ENCODE measurements around the gene ARPC5.

ARPC5 gene

GRCh38 chr1:183612407-183612806 lies 23.2 kb downstream of the ARPC5 start:
- in situ Hi-C loops (cut with MboI; ENCODE audit: low sequenced_read_pairs), result no loop called here

- in situ Hi-C loops (cut with MboI; ENCODE audit: low sequenced_read_pairs), result no loop called here
These were observed 24.6 kb downstream of the ARPC5 start for GRCh38 chr1:183611021-183611420.

GRCh38 chr1:183609759-183610452 lies 25.7 kb downstream of the ARPC5 start:
- in situ Hi-C loops (cut with MboI; ENCODE audit: low sequenced_read_pairs), result no loop called here

- in situ Hi-C loops (cut with MboI; ENCODE audit: low sequenced_read_pairs), result no loop called here
These were observed 26.3 kb downstream of the ARPC5 start for GRCh38 chr1:183609313-183609712.

GRCh38 chr1:183607322-183607980 lies 28.1 kb downstream of the ARPC5 start:
- in situ Hi-C loops (cut with MboI; ENCODE audit: low sequenced_read_pairs), result no loop called here

GRCh38 chr1:183605904-183606303 lies 29.7 kb downstream of the ARPC5 start:
- in situ Hi-C loops (cut with MboI; ENCODE audit: low sequenced_read_pairs), result no loop called here

- in situ Hi-C loops (cut with MboI; ENCODE audit: low sequenced_read_pairs), result no loop called here
These were observed 30.8 kb downstream of the ARPC5 start for GRCh38 chr1:183604815-183605214.

DNA sequence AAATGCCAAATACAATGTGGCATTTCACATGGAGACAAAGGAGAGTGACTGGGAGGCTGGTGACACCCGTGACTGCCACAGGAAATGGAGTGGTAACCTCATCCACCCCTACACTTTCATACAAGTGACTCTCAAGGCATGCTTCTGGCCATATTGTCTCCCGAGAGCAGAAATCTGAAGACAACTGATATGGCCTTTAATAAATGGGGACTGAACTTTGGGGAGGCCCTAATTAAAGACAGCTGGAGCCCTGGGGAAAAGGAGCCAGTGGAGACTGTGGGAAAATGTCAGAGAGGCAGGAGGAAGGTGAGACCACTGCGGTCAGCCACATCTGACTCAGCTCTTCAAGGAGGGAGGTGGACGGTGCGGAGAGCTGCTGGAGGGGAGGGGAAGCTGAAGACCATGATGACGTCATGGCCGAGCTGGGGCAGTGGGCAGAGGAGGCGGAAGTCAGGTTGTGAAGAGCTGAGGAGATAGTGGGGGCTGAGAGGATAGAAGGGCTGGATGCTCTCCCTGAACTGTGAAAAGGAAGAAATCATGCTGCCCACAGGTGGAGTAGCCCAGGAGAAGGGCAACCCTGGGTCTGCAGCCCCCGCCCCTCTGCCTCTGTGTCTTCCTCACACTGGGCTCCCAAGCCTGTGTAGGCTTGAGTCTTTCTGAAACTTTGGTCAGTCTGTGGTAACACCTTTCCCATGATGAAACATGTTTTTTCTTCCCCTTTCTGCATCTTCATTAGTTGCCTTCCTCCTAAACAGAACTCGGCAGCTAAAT lies 31.4 kb downstream of the ARPC5 start:
- in situ Hi-C loops (cut with MboI; ENCODE audit: low sequenced_read_pairs), result no loop called here

- in situ Hi-C loops (cut with MboI; ENCODE audit: low sequenced_read_pairs), result no loop called here
These were observed 33.1 kb downstream of the ARPC5 start for GRCh38 chr1:183602510-183602909.

GRCh38 chr1:183600634-183601033 lies 34.9 kb downstream of the ARPC5 start:
- in situ Hi-C loops (cut with MboI; ENCODE audit: low sequenced_read_pairs), result no loop called here

DNA sequence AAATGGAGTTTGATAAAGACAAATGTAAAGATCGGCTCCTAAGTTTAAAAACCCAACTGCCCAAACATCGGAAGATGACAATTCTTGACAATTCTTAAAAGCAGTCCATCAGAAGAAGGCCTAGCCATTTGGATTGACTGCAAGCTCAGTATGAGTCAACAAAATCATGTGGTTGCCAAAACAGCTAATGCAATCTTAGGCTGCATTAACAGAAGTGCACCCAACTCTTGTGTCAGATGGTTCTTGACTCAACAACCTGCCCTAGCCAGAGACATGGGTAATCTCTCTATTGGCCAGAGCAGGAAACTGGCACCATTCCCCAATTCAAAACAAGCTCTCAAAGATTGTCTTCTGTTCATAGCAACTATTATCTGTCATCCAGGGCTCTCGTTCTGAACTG lies 35.4 kb downstream of the ARPC5 start:
- in situ Hi-C loops (cut with MboI; ENCODE audit: low sequenced_read_pairs), result no loop called here

DNA sequence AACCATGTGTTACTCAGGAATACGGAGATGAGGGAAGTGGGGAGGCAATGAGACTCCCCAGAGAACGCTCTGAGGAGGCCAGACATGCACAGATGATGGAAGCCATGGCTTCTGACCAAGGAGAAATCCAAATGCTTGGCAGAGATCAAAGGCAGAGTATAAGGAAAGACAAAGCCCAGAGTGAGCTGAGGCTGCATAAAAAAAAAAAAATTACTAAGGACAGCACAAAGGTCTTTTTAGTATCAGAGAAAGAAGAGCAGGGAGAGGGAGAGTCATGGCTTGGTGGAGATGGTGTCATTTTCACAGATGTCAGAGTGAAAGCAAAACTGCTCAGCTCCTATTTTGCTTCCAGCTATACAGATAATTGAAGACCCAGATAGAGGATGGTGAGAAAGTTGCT lies 37.2 kb downstream of the ARPC5 start:
- in situ Hi-C loops (cut with MboI; ENCODE audit: low sequenced_read_pairs), result no loop called here

DNA sequence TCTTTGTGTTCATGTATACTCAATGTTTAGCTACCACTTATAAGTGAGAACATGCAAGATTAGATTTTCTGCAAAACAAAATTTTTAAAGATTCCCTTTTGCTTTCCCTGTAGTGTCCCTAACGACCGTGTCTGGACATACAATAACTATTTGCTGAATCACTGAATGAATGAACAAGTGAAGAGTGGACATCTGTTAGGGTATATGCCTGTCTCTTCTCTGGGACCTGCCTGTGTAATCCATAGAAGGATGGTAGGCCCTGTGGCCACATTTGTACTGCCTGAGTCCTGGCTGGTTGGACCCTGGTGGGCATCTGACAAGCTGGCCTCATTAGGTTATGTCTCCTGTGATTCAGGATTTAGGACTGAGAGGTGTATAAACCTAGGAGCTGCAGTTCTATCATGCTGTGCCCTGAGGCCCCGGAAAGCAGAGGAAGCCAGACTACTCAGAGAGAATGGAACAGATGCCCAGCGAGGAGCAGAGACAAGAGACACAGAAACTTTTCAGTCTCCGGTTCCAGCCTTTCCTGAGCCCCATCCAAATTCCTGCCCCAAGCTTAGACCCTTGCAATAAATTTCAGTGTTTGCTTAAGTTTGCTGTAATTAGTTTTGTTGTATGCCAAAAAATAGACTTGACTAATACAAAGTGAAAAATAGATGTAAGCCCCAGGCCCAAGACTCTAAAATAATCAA lies 37.8 kb downstream of the ARPC5 start:
- in situ Hi-C loops (cut with MboI; ENCODE audit: low sequenced_read_pairs), result no loop called here

- in situ Hi-C loops (cut with MboI; ENCODE audit: low sequenced_read_pairs), result no loop called here
These were observed 39.1 kb downstream of the ARPC5 start for GRCh38 chr1:183596500-183596899.

GRCh38 chr1:183595537-183595936 lies 40.0 kb downstream of the ARPC5 start:
- in situ Hi-C loops (cut with MboI; ENCODE audit: low sequenced_read_pairs), result no loop called here

DNA sequence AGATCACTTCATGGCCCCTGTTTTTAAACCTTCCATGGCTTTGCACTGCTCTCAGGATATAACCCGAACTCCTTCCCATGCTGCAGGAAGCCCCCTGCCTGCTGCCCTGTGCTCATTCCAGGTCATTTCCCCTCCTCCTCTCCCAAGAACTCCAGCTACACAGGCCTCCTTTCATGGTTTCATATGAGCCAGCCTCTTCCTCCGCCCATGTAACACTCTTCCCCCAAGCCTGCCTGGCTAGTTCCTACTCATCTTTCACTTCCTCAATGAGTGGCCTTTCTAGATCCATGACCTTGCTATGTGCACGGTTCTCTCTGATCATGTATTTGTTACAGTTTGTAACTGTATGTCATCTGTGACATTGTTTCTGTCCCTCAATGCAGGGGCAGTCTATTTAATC lies 42.2 kb downstream of the ARPC5 start:
- in situ Hi-C loops (cut with MboI; ENCODE audit: low sequenced_read_pairs), result no loop called here

- in situ Hi-C loops (cut with MboI; ENCODE audit: low sequenced_read_pairs), result no loop called here
These were observed 42.9 kb downstream of the ARPC5 start for GRCh38 chr1:183592733-183593132.

DNA sequence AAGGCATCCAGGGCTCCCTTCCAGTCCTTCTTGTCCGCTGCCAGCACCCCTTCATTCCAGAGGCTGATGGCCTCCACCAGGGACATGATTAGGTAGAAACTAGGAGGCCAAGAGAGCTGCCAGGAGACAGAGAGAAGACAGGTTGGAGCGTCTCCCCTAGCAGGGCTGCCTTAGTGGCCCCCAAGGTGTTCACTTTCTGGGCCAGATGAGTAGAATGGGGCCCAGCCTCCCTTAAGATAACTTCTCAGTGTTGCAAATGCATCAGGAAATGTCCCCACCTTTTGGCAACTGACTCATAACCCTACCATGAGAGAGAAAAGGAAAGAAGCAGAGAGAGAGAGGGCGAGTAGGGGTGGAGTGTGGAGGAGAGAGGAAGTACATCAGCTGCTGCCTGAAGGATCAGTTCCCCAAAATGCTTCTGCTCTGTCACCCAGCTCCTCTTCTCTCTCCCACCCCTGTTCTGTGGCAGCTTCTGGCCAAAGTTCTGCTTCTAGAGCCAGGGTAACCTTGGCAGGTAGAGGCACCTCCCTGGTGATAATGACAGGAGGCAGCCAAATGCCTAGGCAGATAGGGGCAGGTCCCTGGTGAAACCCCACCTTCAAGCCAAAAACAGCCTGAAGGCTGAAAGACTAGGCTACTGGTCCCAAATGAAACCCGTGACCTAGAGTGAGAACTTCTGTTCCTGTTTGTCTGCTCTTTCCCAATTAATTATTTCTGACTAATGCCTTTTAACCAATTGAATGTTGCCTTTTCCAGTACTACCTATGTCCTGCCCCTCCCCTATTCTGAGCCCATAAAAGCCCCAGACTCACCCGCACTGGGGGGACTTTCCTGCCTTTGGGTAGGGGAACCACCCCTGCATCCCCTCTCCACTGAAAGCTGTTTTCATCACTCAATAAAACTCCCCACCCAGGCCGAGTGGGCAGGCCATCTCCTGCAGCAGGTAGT lies 45.1 kb downstream of the ARPC5 start, which contains the start of gene NCF2:
NCF2 (minus strand) TSS at position 216 of the 948 bp plus-strand sequence; CDS start at position 86, 130 bp downstream.
- in situ Hi-C loops (cut with MboI; ENCODE audit: low sequenced_read_pairs), result no loop called here

DNA sequence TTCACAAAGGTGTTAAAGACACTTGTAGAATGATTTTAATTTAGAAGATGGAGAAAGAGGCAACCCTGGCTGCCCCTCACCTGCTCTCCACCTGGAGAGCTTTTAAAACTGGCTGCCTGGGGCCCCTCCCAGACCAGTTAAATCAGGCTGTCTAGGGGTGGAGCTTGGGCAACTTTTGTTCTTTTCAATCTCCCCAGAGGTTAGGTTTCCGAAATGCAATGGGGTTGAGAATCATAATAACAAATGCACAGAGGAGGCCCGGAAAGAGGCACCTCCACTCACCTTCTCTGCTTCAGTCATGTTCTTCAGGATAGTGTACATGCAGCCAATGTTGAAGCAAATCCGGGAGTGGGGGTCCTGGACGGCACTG lies 45.7 kb downstream of the ARPC5 start:
- in situ Hi-C loops (cut with MboI; ENCODE audit: low sequenced_read_pairs), result no loop called here

- in situ Hi-C loops (cut with MboI; ENCODE audit: low sequenced_read_pairs), result no loop called here
These were observed 46.2 kb downstream of the ARPC5 start for GRCh38 chr1:183589384-183589783.

All from hTERT RPE-1 (cell line).